Esophagus muscularis mucosa (tissue), 4 donors: ENCODE data around the gene USP34. TPM values are rescaled to one million over a fixed set of nuclear protein-coding genes. Genes with fewer than 3 reads are reported as not detected.
"Not testable (repeated sequence)": the region's sequence is repeated elsewhere in the genome, so short reads cannot be mapped to it uniquely, and the experiment has no call there.

Experiments
- DNase-seq: peaks from one replicate; pipeline ENCODE4 v3.0.0-alpha.2; 2017; ENCODE audit errors: extremely low spot score
- H3K27ac ChIP-seq, 4 donors: fragments of 200-600 bp; sonication (generic); replicated peaks in 1 of 4; 1 replicate in 3 of 4; 2 replicates in 1 of 4; pipeline ENCODE4 v1.5.1; 2016 to 2019; ENCODE audit warnings: mild to moderate bottlenecking in 1 of 4
- H3K27me3 ChIP-seq, 4 donors: fragments of 200-600 bp; sonication (generic); one replicate each; pipeline versions ENCODE4 v1.5.1 to v1.6.0; 2016 to 2019
- H3K36me3 ChIP-seq, 4 donors: fragments of 200-600 bp; sonication (generic); one replicate each; pipeline ENCODE4 v1.5.1; 2016 to 2019
- H3K4me1 ChIP-seq, 4 donors: fragments of 200-600 bp; sonication (generic); one replicate each; pipeline ENCODE4 v1.5.1; 2016 to 2019
- H3K4me3 ChIP-seq, 4 donors: fragments of 200-600 bp; sonication (generic); 1 replicate in 2 of 4; 2 replicates in 2 of 4; pipeline ENCODE4 v1.5.1; 2016 to 2019; ENCODE audit warnings: mild to moderate bottlenecking in 4 of 4, moderate library complexity in 1 of 4
- H3K9me3 ChIP-seq, 4 donors: fragments of 200-600 bp; sonication (generic); 1 replicate in 3 of 4; 2 replicates in 1 of 4; pipeline ENCODE4 v1.5.1; 2016 to 2019
- EP300 ChIP-seq: sonication (generic); formaldehyde crosslinking; IDR thresholded peaks from one replicate; pipeline ENCODE4 v1.6.1; 2017; ENCODE audit warnings: antibody characterized with exemption
- POLR2A ChIP-seq: fragments of 450-650 bp; IDR thresholded peaks from one replicate; pipeline ENCODE4 v1.6.1; 2017; ENCODE audit warnings: antibody characterized with exemption, moderate library complexity, mild to moderate bottlenecking, low read depth
- POLR2AphosphoS5 ChIP-seq, 2 donors: sonication (generic); formaldehyde crosslinking; IDR thresholded peaks; one replicate each; pipeline ENCODE4 v1.6.1; 2017; ENCODE audit warnings: antibody characterized with exemption in 2 of 2
- WGBS: methylation state at CpG from one replicate; pipeline ENCODE4 v1.1.5; 2018; 5-methylcytosine and 5-hydroxymethylcytosine counted together
- intact Hi-C: fragments of 100-400 bp; cut with DNase I; formaldehyde crosslinking; loops from one replicate; pipeline ENCODE4 v1.15.1; 2023
- total RNA-seq, 4 donors: library from RNA; depleted of rRNA; stranded (reverse); fragments of >200 nt; gene quantifications; one replicate each; pipeline versions ENCODE4 v1.1.0 to v1.2.1, GENCODE V29; 2016
- TF ChIP-seq, protein P1 (sequence below), 3 experiments: fragments of 200-600 bp in 2 of 3; fragments of 450-650 bp in 1 of 3; sonication (generic) in 2 of 3; IDR thresholded peaks; one replicate each; pipeline ENCODE4 v1.5.1; 2017 to 2019; ENCODE audit warnings: antibody characterized with exemption in 3 of 3, mild to moderate bottlenecking in 2 of 3, moderate library complexity in 1 of 3

USP34 gene
- total RNA-seq, 4 donors from 2014 or later, result 124 to 137 (median 129) TPM

DNA sequence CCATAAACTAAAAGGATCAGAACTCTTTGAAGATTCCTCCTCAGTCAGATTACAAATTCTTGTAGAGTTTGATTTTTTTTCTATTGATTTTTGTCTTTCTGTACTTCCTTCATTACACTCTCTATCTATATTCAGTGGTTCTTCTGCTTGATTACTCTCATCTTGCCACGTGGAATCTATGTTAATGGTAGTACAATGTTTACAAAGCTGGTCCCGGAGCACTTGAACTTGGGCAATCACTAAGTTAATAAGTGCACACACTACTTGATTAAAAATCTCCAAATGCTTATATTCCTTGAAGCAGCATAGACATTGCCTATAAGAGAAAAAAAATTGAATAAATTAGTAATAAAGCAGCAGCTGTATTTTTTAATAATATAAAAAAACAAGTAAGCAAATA lies 65.1 kb downstream of the USP34 start:
- WGBS, result 71% methylated on average over 2 of the region's 2 CpGs
- Histone ChIP-seq H3K4me1 (peaks cover 0 to 6% (median 1%) of the 10 kb centered on the region in 4 donors), H3K27ac (no peak overlapping the region), H3K4me3 (no peak overlapping the region), H3K9me3 (no peaks in the 10 kb centered on the region), H3K27me3 (no peaks in the 10 kb centered on the region), H3K36me3 (peaks cover 0 to 18% (median 7%) of the 10 kb centered on the region in 4 donors)
- no peak for DNase-seq
- TF ChIP-seq, protein P1, sequence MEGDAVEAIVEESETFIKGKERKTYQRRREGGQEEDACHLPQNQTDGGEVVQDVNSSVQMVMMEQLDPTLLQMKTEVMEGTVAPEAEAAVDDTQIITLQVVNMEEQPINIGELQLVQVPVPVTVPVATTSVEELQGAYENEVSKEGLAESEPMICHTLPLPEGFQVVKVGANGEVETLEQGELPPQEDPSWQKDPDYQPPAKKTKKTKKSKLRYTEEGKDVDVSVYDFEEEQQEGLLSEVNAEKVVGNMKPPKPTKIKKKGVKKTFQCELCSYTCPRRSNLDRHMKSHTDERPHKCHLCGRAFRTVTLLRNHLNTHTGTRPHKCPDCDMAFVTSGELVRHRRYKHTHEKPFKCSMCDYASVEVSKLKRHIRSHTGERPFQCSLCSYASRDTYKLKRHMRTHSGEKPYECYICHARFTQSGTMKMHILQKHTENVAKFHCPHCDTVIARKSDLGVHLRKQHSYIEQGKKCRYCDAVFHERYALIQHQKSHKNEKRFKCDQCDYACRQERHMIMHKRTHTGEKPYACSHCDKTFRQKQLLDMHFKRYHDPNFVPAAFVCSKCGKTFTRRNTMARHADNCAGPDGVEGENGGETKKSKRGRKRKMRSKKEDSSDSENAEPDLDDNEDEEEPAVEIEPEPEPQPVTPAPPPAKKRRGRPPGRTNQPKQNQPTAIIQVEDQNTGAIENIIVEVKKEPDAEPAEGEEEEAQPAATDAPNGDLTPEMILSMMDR (IDR thresholded peaks at IDR 0.05), result no peak
- no peak for TF ChIP-seq POLR2AphosphoS5 (IDR thresholded peaks at IDR 0.05)
- no peak for TF ChIP-seq POLR2A
- TF ChIP-seq EP300, result no peak
- intact Hi-C loops, result no loop called here

DNA sequence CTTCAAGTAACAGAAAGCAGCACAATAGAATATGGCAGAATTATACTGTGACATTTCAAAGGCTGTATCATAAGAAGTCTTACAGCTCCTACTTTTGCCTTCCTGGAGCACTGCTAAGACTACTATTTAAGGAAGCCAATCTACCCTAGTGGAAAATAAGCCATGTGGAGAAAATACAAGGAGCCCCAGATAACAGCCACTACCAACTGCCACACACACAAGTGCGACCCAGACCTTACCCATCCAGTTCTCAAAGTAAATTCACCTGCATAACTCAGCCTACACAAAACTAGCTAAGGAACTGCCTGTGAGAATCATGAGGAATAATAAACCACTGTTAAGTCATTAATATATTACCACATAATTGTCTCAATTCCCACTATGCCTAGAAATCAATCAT lies 66.4 kb downstream of the USP34 start:
- Histone ChIP-seq H3K27me3 (no peaks in the 10 kb centered on the region), H3K4me1 (peaks cover 0 to 6% (median 0%) of the 10 kb centered on the region in 4 donors), H3K36me3 (peaks cover 0 to 15% (median 7%) of the 10 kb centered on the region in 4 donors), H3K4me3 (no peak overlapping the region), H3K27ac (no peak overlapping the region), H3K9me3 (no peaks in the 10 kb centered on the region)
- TF ChIP-seq EP300, result no peak
- TF ChIP-seq POLR2AphosphoS5 (IDR thresholded peaks at IDR 0.05), result no peak
- TF ChIP-seq POLR2A, result no peak
- TF ChIP-seq, protein P1 (IDR thresholded peaks at IDR 0.05), result no peak
- WGBS, result 95% methylated on average over 1 of the region's 1 CpG
- no peak for DNase-seq
- intact Hi-C loops, result no loop called here

DNA sequence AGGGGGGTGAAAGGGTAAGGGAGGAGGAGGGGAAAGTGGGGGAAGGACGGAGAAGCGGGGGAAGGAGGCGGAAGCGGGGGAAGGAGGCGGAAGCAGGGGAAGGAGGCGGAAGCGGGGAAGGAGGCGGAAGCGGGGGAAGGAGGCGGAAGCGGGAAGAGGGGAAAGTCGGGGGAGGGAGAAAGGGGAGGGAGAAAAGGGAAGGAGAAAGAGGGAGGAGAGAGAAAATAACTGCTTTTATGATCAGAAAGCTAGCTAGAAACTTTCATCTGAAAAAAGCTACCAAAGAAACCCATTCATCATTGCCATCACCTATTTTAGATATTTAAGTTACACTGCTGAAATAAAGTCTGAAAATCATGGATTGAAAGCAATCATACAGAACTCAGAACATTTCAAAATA lies 72.5 kb downstream of the USP34 start:
- 96% methylated on average over 12 of the region's 12 CpGs for WGBS
- Histone ChIP-seq H3K9me3 (no peaks in the 10 kb centered on the region), H3K4me3 (no peak overlapping the region), H3K36me3 (peaks cover 0 to 27% (median 12%) of the 10 kb centered on the region in 4 donors), H3K27ac (no peak overlapping the region), H3K4me1 (peaks cover 0 to under 1% (median 0%) of the 10 kb centered on the region in 4 donors), H3K27me3 (no peaks in the 10 kb centered on the region)
- no peak for TF ChIP-seq POLR2AphosphoS5 (IDR thresholded peaks at IDR 0.05)
- no peak for TF ChIP-seq POLR2A
- TF ChIP-seq, protein P1 (IDR thresholded peaks at IDR 0.05), result no peak
- TF ChIP-seq EP300, result no peak
- DNase-seq, result no peak
- intact Hi-C loops, result no loop called here

DNA sequence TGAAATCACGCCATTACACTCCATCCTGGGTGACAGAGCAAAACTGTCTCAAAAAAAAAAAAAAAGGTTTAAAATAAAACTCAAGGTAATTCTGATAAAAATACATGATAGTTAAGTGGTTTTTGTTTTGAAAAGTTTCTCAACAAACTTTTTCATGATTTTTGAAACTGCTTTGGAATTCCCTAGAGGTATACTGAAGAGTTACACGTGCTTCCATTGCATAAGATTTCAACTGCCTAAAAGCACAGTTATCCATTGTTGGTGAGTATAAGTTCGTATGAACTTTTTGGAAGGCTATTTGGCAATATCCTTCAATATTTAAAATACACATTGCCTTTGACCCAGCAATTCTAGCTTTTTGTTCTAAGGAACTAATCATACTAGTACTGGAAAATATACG lies 74.9 kb downstream of the USP34 start:
- no peak overlapping the region for H3K27ac ChIP-seq
- no peaks in the 10 kb centered on the region for H3K4me1 ChIP-seq
- H3K36me3 ChIP-seq, result peaks cover 0 to 41% (median 19%) of the 10 kb centered on the region in 4 donors
- TF ChIP-seq, protein P1 (IDR thresholded peaks at IDR 0.05), result no peak
- no peak for TF ChIP-seq POLR2AphosphoS5 (IDR thresholded peaks at IDR 0.05)
- no peaks in the 10 kb centered on the region for H3K9me3 ChIP-seq
- no peaks in the 10 kb centered on the region for H3K27me3 ChIP-seq
- intact Hi-C loops, result no loop called here
- WGBS, result 87% methylated on average over 4 of the region's 4 CpGs
- DNase-seq, result no peak
- no peak overlapping the region for H3K4me3 ChIP-seq

DNA sequence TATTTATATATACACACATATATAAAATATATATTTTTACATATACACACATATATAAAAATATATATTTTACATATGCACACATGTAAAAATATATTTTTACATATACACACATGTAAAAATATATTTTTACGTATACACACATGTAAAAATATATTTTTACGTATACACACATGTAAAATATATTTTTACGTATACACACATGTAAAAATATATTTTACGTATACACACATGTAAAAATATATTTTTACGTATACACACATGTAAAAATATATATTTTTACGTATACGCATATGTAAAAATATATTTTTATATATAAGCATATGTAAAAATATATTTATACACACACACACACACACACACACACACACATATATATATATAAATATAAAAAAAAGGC lies 83.3 kb downstream of the USP34 start:
- H3K4me1 ChIP-seq, H3K27me3 ChIP-seq, H3K27ac ChIP-seq, DNase-seq, H3K4me3 ChIP-seq, intact Hi-C loops, H3K9me3 ChIP-seq: not testable (repeated sequence)
- peaks cover 0 to 36% (median 8%) of the 10 kb centered on the region in 4 donors for H3K36me3 ChIP-seq
- 96% methylated on average over 7 of the region's 7 CpGs for WGBS

DNA sequence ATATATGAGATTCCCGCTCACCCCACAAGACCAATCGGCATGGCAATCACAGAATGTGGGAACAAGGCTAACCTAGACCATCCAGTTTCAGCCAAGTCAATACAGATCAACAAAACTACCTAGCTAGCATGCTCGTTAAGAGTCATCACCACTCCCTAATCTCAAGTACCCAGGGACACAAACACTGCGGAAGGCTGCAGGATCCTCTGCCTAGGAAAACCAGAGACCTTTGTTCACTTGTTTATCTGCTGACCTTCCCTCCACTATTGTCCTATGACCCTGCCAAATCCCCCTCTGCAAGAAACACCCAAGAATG lies 90.0 kb downstream of the USP34 start:
- H3K4me3 ChIP-seq, DNase-seq, H3K27ac ChIP-seq, intact Hi-C loops, H3K27me3 ChIP-seq, H3K9me3 ChIP-seq, H3K4me1 ChIP-seq: not testable (repeated sequence)
- 98% methylated on average over 4 of the region's 4 CpGs for WGBS
- H3K36me3 ChIP-seq, result peaks cover 12 to 78% (median 30%) of the 10 kb centered on the region in 4 donors
